Measurements from ENCODE around the gene CFAP206.
A peak's percentile ranks its signal among the peaks of the same experiment; 100 is the strongest.
"Not testable (repeated sequence)": the region's sequence is repeated elsewhere in the genome, so short reads cannot be mapped to it uniquely, and the experiment has no call there.

CFAP206 gene

GRCh38 chr6:87426789-87427188 is 19.0 kb downstream of the CFAP206 start:
- no peak for DNase-seq

- no peak for DNase-seq
Measured at GRCh38 chr6:87430499-87430898, 22.7 kb downstream of the CFAP206 start.

- no peak for DNase-seq
Measured at GRCh38 chr6:87431263-87431662, 23.5 kb downstream of the CFAP206 start.

- DNase-seq, result peak; percentile 18
Measured at GRCh38 chr6:87436435-87436834, 28.7 kb downstream of the CFAP206 start.

- no peak for DNase-seq
Measured at GRCh38 chr6:87441711-87442110, 33.9 kb downstream of the CFAP206 start.

DNA sequence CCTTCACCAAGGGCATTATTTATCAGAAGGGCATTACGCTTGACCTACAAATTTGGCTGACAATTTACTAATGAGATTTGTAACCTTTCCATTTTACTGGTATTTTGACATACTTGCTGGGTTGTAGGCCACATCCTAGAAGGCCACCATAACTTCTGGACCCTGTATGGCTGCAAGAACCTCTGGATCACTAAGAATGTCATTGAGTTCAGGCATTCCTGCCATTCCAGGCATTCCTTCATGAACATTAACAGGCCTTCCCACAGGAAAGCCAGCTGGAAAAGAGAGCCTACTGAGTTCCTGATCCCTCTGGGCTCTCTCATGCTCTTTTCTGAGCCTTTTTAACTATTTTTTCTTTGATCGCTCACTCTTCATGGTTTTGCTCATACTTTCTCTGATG is 36.6 kb downstream of the CFAP206 start:
- no peak for DNase-seq

- no peak for DNase-seq
Measured at GRCh38 chr6:87465051-87465450, 57.3 kb downstream of the CFAP206 start.

DNA sequence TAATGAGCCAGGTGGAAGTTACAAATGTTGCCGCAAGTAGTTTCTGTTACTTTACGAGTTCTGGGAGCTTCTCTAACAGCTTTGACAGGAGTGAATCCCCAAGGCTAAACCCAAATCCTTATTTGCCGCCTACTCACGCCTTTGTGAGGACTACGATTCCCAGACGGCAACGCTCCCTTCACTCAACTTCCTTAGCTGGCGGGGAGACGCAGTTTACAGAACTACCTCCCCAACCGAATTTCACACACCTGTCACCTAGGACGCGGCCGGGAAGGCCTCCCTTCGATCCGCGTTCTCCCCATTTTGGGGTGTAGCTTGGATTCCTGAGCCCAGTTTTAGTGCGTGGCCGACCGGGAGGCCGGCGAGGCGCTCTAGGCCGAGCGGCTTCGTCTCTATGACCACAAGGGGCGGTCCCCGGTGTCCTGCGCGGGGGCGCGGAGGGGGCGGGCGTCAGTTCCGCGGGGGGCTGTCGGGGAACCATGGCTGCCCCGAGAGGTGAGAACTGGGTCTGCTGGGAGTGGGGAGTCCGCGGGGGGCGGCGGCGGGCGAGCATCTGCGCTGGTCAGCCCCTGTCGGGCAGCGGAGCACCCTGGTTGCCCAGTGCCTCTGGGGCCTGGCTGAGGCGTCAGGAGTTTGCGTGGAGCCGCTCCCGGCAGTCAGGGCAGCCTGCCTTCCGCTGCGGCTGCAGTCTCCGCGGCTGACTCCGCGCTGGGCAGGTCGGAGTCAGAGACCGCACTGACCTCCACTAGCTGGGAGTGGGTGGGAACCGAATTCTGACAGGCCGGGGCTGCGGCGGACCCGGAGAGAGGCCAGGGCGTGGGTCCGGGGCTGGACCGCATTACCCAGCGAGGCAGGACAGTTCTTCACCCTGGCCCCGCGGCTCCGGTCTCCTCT is 65.0 kb downstream of the CFAP206 start, which contains the start of gene SLC35A1:
Gene SLC35A1 (plus strand): TSS at position 450 of the 894 bp plus-strand sequence. CDS start 30 bp downstream, at position 480.
- peak; percentile 82 for DNase-seq

- peak; percentile 45 for DNase-seq
Measured at GRCh38 chr6:87473419-87473903, 65.7 kb downstream of the CFAP206 start.

DNA sequence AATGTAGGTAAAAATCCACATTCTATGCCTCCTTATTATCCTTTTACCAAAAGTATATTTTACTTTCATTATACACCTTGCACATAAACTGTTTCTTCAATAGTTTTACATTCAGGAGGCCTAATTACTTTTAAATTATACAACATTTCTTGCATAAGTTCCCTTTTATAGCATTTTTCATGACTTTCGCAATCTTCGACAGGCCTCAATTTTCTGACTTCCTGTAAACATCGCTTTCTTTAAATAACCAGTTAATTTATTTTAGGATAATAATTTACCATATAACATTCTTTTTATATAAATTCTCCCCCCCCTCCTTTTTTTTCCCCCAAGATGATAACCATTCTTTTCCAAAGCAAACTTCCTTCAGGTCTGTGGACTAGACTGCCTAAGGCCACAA is 74.2 kb downstream of the CFAP206 start:
- DNase-seq, result no peak

GRCh38 chr6:87482366-87482765 is 74.6 kb downstream of the CFAP206 start:
- no peak for DNase-seq

- DNase-seq, result no peak
Measured at GRCh38 chr6:87483929-87484328, 76.2 kb downstream of the CFAP206 start.

DNA sequence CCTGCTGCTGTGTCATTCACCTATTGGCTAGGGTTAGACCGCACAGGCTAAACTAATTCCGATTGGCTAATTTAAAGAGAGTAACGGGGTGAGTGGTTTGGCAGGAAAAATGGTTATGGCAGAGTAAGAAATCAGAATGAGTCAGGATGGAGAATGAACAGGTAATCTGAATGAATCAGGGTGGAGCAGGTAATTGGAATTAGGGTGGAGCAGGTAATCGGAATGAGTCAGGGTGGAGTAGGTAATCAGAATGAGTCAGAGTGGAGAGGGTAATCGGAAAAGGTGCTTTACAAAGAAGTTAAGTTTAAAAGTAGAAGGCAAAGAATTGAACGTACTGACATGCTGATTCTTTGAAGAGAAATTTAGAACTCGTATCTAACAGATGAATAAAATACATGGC is 76.7 kb downstream of the CFAP206 start:
- no peak for DNase-seq

DNA sequence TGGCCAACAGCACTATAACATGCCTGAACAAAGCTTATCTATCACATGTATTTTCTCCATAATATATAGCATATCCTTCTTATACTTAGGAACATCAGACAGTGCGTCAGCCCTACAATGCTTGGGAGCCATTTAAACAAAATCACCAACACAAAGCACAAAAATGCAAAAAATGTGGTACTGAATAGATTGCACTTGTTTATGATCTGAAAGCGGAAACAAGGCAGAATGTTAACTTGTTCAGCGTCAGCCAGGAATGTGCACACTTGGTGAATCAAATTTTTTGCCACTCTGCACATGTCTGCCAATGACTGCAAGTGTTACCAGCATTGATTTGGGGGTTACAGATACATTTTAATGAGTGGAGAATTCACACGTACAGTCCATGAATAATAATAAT is 79.8 kb downstream of the CFAP206 start:
- no peak for DNase-seq

DNA sequence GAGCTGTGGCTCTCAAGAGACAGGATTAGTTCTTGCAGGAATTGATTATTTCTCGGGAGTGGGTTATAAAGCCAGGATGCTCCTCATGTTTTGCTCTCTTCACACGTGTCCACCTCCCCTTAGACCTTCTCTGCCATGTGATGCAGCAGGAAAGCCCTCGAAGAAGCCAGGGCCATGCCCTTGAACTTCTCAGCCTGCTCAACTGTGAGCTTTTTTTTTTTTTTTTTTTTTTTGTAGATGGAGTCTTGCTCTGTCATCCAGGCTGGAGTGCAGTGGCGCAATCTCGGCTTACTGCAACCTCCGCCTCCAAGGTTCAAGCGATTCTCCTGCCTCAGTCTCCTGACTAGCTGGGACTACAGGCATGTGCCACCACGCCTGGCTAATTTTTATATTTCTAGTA is 81.6 kb downstream of the CFAP206 start:
- DNase-seq, result not testable (repeated sequence)

- no peak for DNase-seq
Measured at GRCh38 chr6:87494761-87495422, 87.1 kb downstream of the CFAP206 start.

GRCh38 chr6:87498048-87498447 is 90.3 kb downstream of the CFAP206 start:
- no peak for DNase-seq

- DNase-seq, result no peak
Measured at GRCh38 chr6:87501809-87502572, 94.2 kb downstream of the CFAP206 start.

GRCh38 chr6:87504441-87504840 is 96.7 kb downstream of the CFAP206 start:
- DNase-seq, result no peak

Measured in CD4-positive, alpha-beta T cell treated with Interleukin-15 for 1 hour (primary cell).